ENCODE measurements around the gene DTX3.

DNA sequence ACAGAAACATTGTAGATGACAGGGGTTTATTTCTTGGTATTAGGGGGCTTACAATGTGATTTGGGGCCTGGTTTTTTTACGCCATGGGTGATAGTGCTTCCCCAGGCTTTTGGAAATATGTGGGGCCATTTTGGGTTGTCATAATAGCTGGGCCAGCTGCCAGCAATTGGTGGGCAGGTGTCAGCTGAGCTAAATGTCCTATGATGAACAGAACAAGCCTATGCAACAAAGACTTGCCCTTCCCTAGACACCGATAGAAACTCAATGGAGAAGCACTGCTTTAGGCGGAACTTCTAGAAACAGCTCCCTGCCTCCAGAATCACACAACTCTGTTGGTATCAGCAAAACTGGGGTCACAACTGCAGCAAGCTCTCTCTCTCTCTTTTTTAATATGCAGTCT lies 33.5 kb downstream of the DTX3 start:
- TF ChIP-seq, protein P1, sequence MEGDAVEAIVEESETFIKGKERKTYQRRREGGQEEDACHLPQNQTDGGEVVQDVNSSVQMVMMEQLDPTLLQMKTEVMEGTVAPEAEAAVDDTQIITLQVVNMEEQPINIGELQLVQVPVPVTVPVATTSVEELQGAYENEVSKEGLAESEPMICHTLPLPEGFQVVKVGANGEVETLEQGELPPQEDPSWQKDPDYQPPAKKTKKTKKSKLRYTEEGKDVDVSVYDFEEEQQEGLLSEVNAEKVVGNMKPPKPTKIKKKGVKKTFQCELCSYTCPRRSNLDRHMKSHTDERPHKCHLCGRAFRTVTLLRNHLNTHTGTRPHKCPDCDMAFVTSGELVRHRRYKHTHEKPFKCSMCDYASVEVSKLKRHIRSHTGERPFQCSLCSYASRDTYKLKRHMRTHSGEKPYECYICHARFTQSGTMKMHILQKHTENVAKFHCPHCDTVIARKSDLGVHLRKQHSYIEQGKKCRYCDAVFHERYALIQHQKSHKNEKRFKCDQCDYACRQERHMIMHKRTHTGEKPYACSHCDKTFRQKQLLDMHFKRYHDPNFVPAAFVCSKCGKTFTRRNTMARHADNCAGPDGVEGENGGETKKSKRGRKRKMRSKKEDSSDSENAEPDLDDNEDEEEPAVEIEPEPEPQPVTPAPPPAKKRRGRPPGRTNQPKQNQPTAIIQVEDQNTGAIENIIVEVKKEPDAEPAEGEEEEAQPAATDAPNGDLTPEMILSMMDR (IDR thresholded peaks at IDR 0.05): no peak
- TF ChIP-seq POLR2A (IDR thresholded peaks at IDR 0.05): no peak
- TF ChIP-seq EP300 (IDR thresholded peaks at IDR 0.05): no peak
